Vagina (tissue), 2 donors: ENCODE results near the gene OTOF.

ENCODE experiments used
- POLR2A ChIP-seq, 2 donors: fragments of 450-650 bp; IDR thresholded peaks; one replicate each; pipeline ENCODE4 v1.6.1; 2017; ENCODE audit warnings: antibody characterized with exemption in 2 of 2, mild to moderate bottlenecking in 2 of 2, moderate library complexity in 2 of 2
- TF ChIP-seq, protein P1 (sequence below), 3 experiments: fragments of 450-650 bp in 2 of 3; fragments of 200-600 bp in 1 of 3; sonication (generic) in 1 of 3; IDR thresholded peaks; one replicate each; pipeline ENCODE4 v1.5.1; 2017 to 2019; ENCODE audit warnings: antibody characterized with exemption in 3 of 3, mild to moderate bottlenecking in 2 of 3, moderate library complexity in 2 of 3

DNA sequence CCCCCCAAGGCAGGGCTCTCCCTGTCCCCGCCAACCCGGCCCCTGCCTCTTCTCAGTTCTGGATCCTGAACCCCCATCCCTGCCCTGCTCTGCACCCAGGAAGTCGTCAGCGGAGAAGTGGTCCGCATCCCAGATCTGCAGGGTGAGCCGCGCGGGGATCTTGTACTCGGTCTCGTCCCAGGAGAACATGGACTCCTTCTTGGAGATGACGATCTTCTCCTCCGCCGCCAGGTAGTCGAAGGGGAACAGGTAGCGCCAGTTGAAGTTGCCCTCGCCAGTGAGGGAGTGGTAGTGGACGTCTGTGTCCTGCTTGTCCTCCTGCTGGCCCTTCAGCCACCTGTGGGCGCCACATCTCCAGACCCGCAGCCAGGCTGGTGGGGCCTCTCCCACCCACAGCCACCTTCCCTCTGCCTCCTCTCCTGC is 16.3 kb downstream of the OTOF start:
- TF ChIP-seq, protein P1, sequence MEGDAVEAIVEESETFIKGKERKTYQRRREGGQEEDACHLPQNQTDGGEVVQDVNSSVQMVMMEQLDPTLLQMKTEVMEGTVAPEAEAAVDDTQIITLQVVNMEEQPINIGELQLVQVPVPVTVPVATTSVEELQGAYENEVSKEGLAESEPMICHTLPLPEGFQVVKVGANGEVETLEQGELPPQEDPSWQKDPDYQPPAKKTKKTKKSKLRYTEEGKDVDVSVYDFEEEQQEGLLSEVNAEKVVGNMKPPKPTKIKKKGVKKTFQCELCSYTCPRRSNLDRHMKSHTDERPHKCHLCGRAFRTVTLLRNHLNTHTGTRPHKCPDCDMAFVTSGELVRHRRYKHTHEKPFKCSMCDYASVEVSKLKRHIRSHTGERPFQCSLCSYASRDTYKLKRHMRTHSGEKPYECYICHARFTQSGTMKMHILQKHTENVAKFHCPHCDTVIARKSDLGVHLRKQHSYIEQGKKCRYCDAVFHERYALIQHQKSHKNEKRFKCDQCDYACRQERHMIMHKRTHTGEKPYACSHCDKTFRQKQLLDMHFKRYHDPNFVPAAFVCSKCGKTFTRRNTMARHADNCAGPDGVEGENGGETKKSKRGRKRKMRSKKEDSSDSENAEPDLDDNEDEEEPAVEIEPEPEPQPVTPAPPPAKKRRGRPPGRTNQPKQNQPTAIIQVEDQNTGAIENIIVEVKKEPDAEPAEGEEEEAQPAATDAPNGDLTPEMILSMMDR (IDR thresholded peaks at IDR 0.05) = no peak
- no peak for TF ChIP-seq POLR2A (IDR thresholded peaks at IDR 0.05)
